HepG2 (cell line): ENCODE results near the gene ZNF652.

Experiments used
- EZH2 ChIP-seq: conservative IDR thresholded peaks from 2 replicates; pipeline ENCODE4 v1.6.1; 2012; ENCODE audit warnings: mild to moderate bottlenecking, low read depth, low read length, moderate library complexity
- GFI1 ChIP-seq: sonication (generic); formaldehyde crosslinking; IDR thresholded peaks from 2 replicates; pipeline ENCODE4 v1.5.0; 2020; ENCODE audit warnings: missing genetic modification reagents, mild to moderate bottlenecking, borderline replicate concordance
- JUN ChIP-seq: sonication (generic); formaldehyde crosslinking; IDR thresholded peaks from 2 replicates; pipeline ENCODE4 v1.4.0; 2020; ENCODE audit warnings: mild to moderate bottlenecking, missing genetic modification reagents
- PBX2 ChIP-seq: IDR thresholded peaks from 2 replicates; pipeline ENCODE4 v1.6.1; 2016; ENCODE audit warnings: control low read depth
- POGK ChIP-seq: sonication (generic); formaldehyde crosslinking; conservative IDR thresholded peaks from 2 replicates; pipeline ENCODE4 v1.8.0; 2022; ENCODE audit warnings: mild to moderate bottlenecking, moderate library complexity, missing genetic modification reagents
- POLR2A ChIP-seq, 2 experiments: IDR thresholded peaks; 2 replicates each; pipeline ENCODE4 v1.6.1; 2011; ENCODE audit warnings: low read depth in 2 of 2, low read length in 2 of 2, mild to moderate bottlenecking in 1 of 2, moderate library complexity in 1 of 2; ENCODE audit not compliant: insufficient read depth in 1 of 2
- RERE ChIP-seq: IDR thresholded peaks from 2 replicates; pipeline ENCODE4 v1.6.1; 2016; ENCODE audit warnings: low read depth, missing genetic modification reagents, missing compliant biosample characterization
- REST ChIP-seq, 2 experiments: IDR thresholded peaks; 2 replicates each; pipeline ENCODE4 v1.6.1; 2011 to 2012; ENCODE audit warnings: low read length in 2 of 2, borderline replicate concordance in 1 of 2, low read depth in 1 of 2, mild to moderate bottlenecking in 1 of 2, moderate library complexity in 1 of 2
- ZFP41 ChIP-seq: sonication (generic); formaldehyde crosslinking; IDR thresholded peaks from 2 replicates; pipeline ENCODE4 v1.4.0; 2020; ENCODE audit warnings: mild to moderate bottlenecking, missing genetic modification reagents, borderline replicate concordance

GRCh38 chr17:49370971-49371834 lies 9.2 kb upstream of the ZNF652 start:
- TF ChIP-seq PBX2 (no peak), REST (IDR thresholded peaks at IDR 0.05; ENCODE audit: borderline replicate concordance in 1 of 2, low read depth in 1 of 2, low read length in 2 of 2) (no peak), JUN (CRISPR knock-in tag) (no peak), POGK (CRISPR knock-in tag) (no peak), EZH2 (no peak), POLR2A (IDR thresholded peaks at IDR 0.05; ENCODE audit: insufficient read depth in 1 of 2, low read depth in 2 of 2, low read length in 2 of 2) (no peak), ZFP41 (CRISPR knock-in tag) (no peak), GFI1 (no peak), RERE (CRISPR knock-in tag) (no peak)
